ENCODE data around the gene AQP12A. TPM values are rescaled to one million over a fixed set of nuclear protein-coding genes. Genes with fewer than 3 reads are reported as not detected.
"Not testable (repeated sequence)": the region's sequence is repeated elsewhere in the genome, so short reads cannot be mapped to it uniquely, and the experiment has no call there.

The AQP12A gene
- total RNA-seq, 5 donors from 2014 or later (not counting 1 experiment from before 2014, with no cell fraction given) = not detected

- WGBS (ENCODE audit: insufficient coverage) = no CpG with 5 or more reads among the region's 7 CpGs
- Mint-ChIP-seq H3K27me3 (peaks cover 6 to 17% of the 10 kb centered on the region in 2 donors), H3K4me1 (peaks cover 0 to 12% (median 12%) of the 10 kb centered on the region in 3 donors)
- H3K9me3 ChIP-seq; H3K36me3 Mint-ChIP-seq; H3K4me3 Mint-ChIP-seq; H3K27me3 ChIP-seq (replicated peaks in 1 of 2; ENCODE audit: control insufficient read depth in 2 of 2, extremely low read depth in 1 of 2, insufficient read depth in 2 of 2, low read length in 1 of 2); DNase-seq; POLR2A ChIA-PET; H3K27ac ChIP-seq (ENCODE audit: low read length); ATAC-seq (replicated peaks in 1 of 4); H3K36me3 ChIP-seq (ENCODE audit: control insufficient read depth in 2 of 2, extremely low read depth in 1 of 2, insufficient read depth in 1 of 2, low read length in 1 of 2); CTCF ChIA-PET; H3K9me3 Mint-ChIP-seq; H3K27ac Mint-ChIP-seq; H3K4me3 ChIP-seq (ENCODE audit: control insufficient read depth in 1 of 2, extremely low read depth in 1 of 2, low read length in 1 of 2): not testable (repeated sequence)
- peaks cover 0 to 11% of the 10 kb centered on the region in 2 experiments for H3K4me1 ChIP-seq (ENCODE audit: control insufficient read depth in 1 of 2, extremely low read depth in 1 of 2, insufficient read depth in 2 of 2, low read length in 2 of 2)
Observed at GRCh38 chr2:240659883-240660282, 31.8 kb upstream of the AQP12A start.

- Mint-ChIP-seq H3K36me3 (peaks cover 4% of the 10 kb centered on the region), H3K27me3 (peaks cover 15 to 28% of the 10 kb centered on the region in 2 donors), H3K4me3 (no peak overlapping the region), H3K9me3 (peaks cover 0 to 17% (median 4%) of the 10 kb centered on the region in 3 donors), H3K4me1 (peaks cover 0 to under 1% (median 0%) of the 10 kb centered on the region in 3 donors), H3K27ac (no peak overlapping the region)
- Histone ChIP-seq H3K4me1 (ENCODE audit: control insufficient read depth in 1 of 2, extremely low read depth in 1 of 2, insufficient read depth in 2 of 2, low read length in 2 of 2) (no peaks in the 10 kb centered on the region), H3K27ac (ENCODE audit: low read length) (no peak overlapping the region), H3K9me3 (no peaks in the 10 kb centered on the region), H3K36me3 (ENCODE audit: control insufficient read depth in 2 of 2, extremely low read depth in 1 of 2, insufficient read depth in 1 of 2, low read length in 1 of 2) (no peaks in the 10 kb centered on the region), H3K4me3 (ENCODE audit: control insufficient read depth in 1 of 2, extremely low read depth in 1 of 2, low read length in 1 of 2) (no peak overlapping the region), H3K27me3 (replicated peaks in 1 of 2; ENCODE audit: control insufficient read depth in 2 of 2, extremely low read depth in 1 of 2, insufficient read depth in 2 of 2, low read length in 1 of 2) (peaks cover 3 to 6% of the 10 kb centered on the region in 2 experiments)
- POLR2A ChIA-PET = no interaction called here
- 90% methylated on average over 3 of the region's 3 CpGs for WGBS (ENCODE audit: insufficient coverage)
- CTCF ChIA-PET = no interaction called here
- ATAC-seq (replicated peaks in 1 of 4) = no peak
- no peak for DNase-seq
Observed at GRCh38 chr2:240662681-240663080, 29.0 kb upstream of the AQP12A start.

- Mint-ChIP-seq H3K4me3 (no peak overlapping the region), H3K36me3 (peaks cover 4% of the 10 kb centered on the region), H3K27ac (no peak overlapping the region), H3K9me3 (peaks cover 0 to 17% (median 4%) of the 10 kb centered on the region in 3 donors), H3K27me3 (peaks cover 19 to 34% of the 10 kb centered on the region in 2 donors), H3K4me1 (no peaks in the 10 kb centered on the region)
- H3K27ac ChIP-seq (ENCODE audit: low read length) = no peak overlapping the region
- no peak overlapping the region for H3K4me3 ChIP-seq (ENCODE audit: control insufficient read depth in 1 of 2, extremely low read depth in 1 of 2, low read length in 1 of 2)
- no peaks in the 10 kb centered on the region for H3K36me3 ChIP-seq (ENCODE audit: control insufficient read depth in 2 of 2, extremely low read depth in 1 of 2, insufficient read depth in 1 of 2, low read length in 1 of 2)
- no peaks in the 10 kb centered on the region for H3K4me1 ChIP-seq (ENCODE audit: control insufficient read depth in 1 of 2, extremely low read depth in 1 of 2, insufficient read depth in 2 of 2, low read length in 2 of 2)
- no peak for DNase-seq
- POLR2A ChIA-PET = no interaction called here
- ATAC-seq (replicated peaks in 1 of 4) = no peak
- CTCF ChIA-PET = no interaction called here
- no peaks in the 10 kb centered on the region for H3K9me3 ChIP-seq
- H3K27me3 ChIP-seq (replicated peaks in 1 of 2; ENCODE audit: control insufficient read depth in 2 of 2, extremely low read depth in 1 of 2, insufficient read depth in 2 of 2, low read length in 1 of 2) = peaks cover 3 to 6% of the 10 kb centered on the region in 2 experiments
- WGBS (ENCODE audit: insufficient coverage) = 60% methylated on average over 1 of the region's 6 CpGs
Observed at GRCh38 chr2:240663546-240664190, 28.0 kb upstream of the AQP12A start.

GRCh38 chr2:240664622-240665021, 27.0 kb upstream of the AQP12A start:
- ChIA-PET CTCF (no interaction called here), POLR2A (no interaction called here)
- Mint-ChIP-seq H3K36me3 (peaks cover 4% of the 10 kb centered on the region), H3K4me1 (no peaks in the 10 kb centered on the region), H3K27ac (no peak overlapping the region), H3K9me3 (peaks cover 0 to 17% (median 4%) of the 10 kb centered on the region in 3 donors), H3K4me3 (no peak overlapping the region), H3K27me3 (peaks cover 17 to 35% of the 10 kb centered on the region in 2 donors)
- Histone ChIP-seq H3K36me3 (ENCODE audit: control insufficient read depth in 2 of 2, extremely low read depth in 1 of 2, insufficient read depth in 1 of 2, low read length in 1 of 2) (no peaks in the 10 kb centered on the region), H3K9me3 (no peaks in the 10 kb centered on the region), H3K27ac (ENCODE audit: low read length) (no peak overlapping the region), H3K4me1 (ENCODE audit: control insufficient read depth in 1 of 2, extremely low read depth in 1 of 2, insufficient read depth in 2 of 2, low read length in 2 of 2) (no peaks in the 10 kb centered on the region), H3K4me3 (ENCODE audit: control insufficient read depth in 1 of 2, extremely low read depth in 1 of 2, low read length in 1 of 2) (no peak overlapping the region), H3K27me3 (replicated peaks in 1 of 2; ENCODE audit: control insufficient read depth in 2 of 2, extremely low read depth in 1 of 2, insufficient read depth in 2 of 2, low read length in 1 of 2) (peaks cover 3 to 6% of the 10 kb centered on the region in 2 experiments)
- DNase-seq = no peak
- no CpG with 5 or more reads among the region's 1 CpG for WGBS (ENCODE audit: insufficient coverage)
- ATAC-seq (replicated peaks in 1 of 4) = no peak

- peaks cover 29 to 43% of the 10 kb centered on the region in 2 donors for H3K27me3 Mint-ChIP-seq
- H3K27ac ChIP-seq (ENCODE audit: low read length) = no peak overlapping the region
- 91% methylated on average over 7 of the region's 7 CpGs for WGBS (ENCODE audit: insufficient coverage)
- ATAC-seq (replicated peaks in 1 of 4) (no peak), DNase-seq (no peak)
- peaks cover 4 to 20% of the 10 kb centered on the region in 2 experiments for H3K27me3 ChIP-seq (replicated peaks in 1 of 2; ENCODE audit: control insufficient read depth in 2 of 2, extremely low read depth in 1 of 2, insufficient read depth in 2 of 2, low read length in 1 of 2)
- ChIA-PET CTCF (no interaction called here), POLR2A (no interaction called here)
- H3K4me3 ChIP-seq (ENCODE audit: control insufficient read depth in 1 of 2, extremely low read depth in 1 of 2, low read length in 1 of 2) = no peak overlapping the region
- H3K36me3 Mint-ChIP-seq = no peaks in the 10 kb centered on the region
- H3K9me3 ChIP-seq = no peaks in the 10 kb centered on the region
- H3K36me3 ChIP-seq (ENCODE audit: control insufficient read depth in 2 of 2, extremely low read depth in 1 of 2, insufficient read depth in 1 of 2, low read length in 1 of 2) = no peaks in the 10 kb centered on the region
- H3K4me1 ChIP-seq (ENCODE audit: control insufficient read depth in 1 of 2, extremely low read depth in 1 of 2, insufficient read depth in 2 of 2, low read length in 2 of 2) = no peaks in the 10 kb centered on the region
- no peak overlapping the region for H3K4me3 Mint-ChIP-seq
- H3K27ac Mint-ChIP-seq = no peak overlapping the region
- H3K4me1 Mint-ChIP-seq = no peaks in the 10 kb centered on the region
- peaks cover 0 to 7% (median 0%) of the 10 kb centered on the region in 3 donors for H3K9me3 Mint-ChIP-seq
Observed at GRCh38 chr2:240670402-240670801, 21.3 kb upstream of the AQP12A start.

GRCh38 chr2:240670950-240671349, 20.7 kb upstream of the AQP12A start:
- H3K4me1 ChIP-seq (ENCODE audit: control insufficient read depth in 1 of 2, extremely low read depth in 1 of 2, insufficient read depth in 2 of 2, low read length in 2 of 2) = no peaks in the 10 kb centered on the region
- H3K27ac ChIP-seq (ENCODE audit: low read length) = no peak overlapping the region
- peaks cover 2 to 20% of the 10 kb centered on the region in 2 experiments for H3K27me3 ChIP-seq (replicated peaks in 1 of 2; ENCODE audit: control insufficient read depth in 2 of 2, extremely low read depth in 1 of 2, insufficient read depth in 2 of 2, low read length in 1 of 2)
- DNase-seq = no peak
- H3K36me3 ChIP-seq (ENCODE audit: control insufficient read depth in 2 of 2, extremely low read depth in 1 of 2, insufficient read depth in 1 of 2, low read length in 1 of 2) = no peaks in the 10 kb centered on the region
- H3K27ac Mint-ChIP-seq = no peak overlapping the region
- no peak overlapping the region for H3K4me3 ChIP-seq (ENCODE audit: control insufficient read depth in 1 of 2, extremely low read depth in 1 of 2, low read length in 1 of 2)
- H3K9me3 ChIP-seq = no peaks in the 10 kb centered on the region
- ChIA-PET POLR2A (no interaction called here), CTCF (no interaction called here)
- 86% methylated on average over 3 of the region's 4 CpGs for WGBS (ENCODE audit: insufficient coverage)
- H3K4me1 Mint-ChIP-seq = no peaks in the 10 kb centered on the region
- peaks cover 0 to 4% (median 0%) of the 10 kb centered on the region in 3 donors for H3K9me3 Mint-ChIP-seq
- H3K4me3 Mint-ChIP-seq = no peak overlapping the region
- H3K36me3 Mint-ChIP-seq = no peaks in the 10 kb centered on the region
- H3K27me3 Mint-ChIP-seq = peaks cover 27 to 43% of the 10 kb centered on the region in 2 donors
- no peak for ATAC-seq (replicated peaks in 1 of 4)

All from T-cell (primary cell).